Erythroblast (primary cell): ENCODE results near the gene PLS1.

Experiments used
- GATA1 ChIP-seq: IDR thresholded peaks from 2 replicates; pipeline ENCODE4 v1.6.1; 2011; ENCODE audit warnings: low read depth, mild to moderate bottlenecking, control low read depth, low read length, moderate library complexity
- POLR2A ChIP-seq: IDR thresholded peaks from 2 replicates; pipeline ENCODE4 v1.6.1; 2011; ENCODE audit warnings: mild to moderate bottlenecking, low read length

DNA sequence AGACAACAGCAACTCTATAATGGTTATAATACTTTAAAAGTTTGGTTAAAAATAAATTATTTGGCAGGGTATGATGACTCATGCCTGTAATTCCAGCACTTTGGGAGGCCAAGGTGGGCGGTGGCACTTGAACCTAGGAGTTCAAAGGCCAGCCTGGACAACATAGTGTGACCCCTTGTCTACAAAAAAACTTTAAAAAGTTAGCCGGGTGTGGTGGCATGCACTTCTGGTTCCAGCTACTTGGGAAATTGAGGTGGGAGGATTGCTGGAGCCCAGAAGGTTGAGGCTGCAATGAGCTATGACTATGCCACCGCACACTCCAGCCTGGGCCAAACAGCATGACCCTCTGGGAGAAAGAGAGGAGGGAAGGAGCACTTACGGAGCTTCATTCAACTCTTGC lies 119.9 kb downstream of the PLS1 start:
- TF ChIP-seq POLR2A: no peak
- TF ChIP-seq GATA1: no peak
